ENCODE measurements around the gene FAM24A.

Gene FAM24A

DNA sequence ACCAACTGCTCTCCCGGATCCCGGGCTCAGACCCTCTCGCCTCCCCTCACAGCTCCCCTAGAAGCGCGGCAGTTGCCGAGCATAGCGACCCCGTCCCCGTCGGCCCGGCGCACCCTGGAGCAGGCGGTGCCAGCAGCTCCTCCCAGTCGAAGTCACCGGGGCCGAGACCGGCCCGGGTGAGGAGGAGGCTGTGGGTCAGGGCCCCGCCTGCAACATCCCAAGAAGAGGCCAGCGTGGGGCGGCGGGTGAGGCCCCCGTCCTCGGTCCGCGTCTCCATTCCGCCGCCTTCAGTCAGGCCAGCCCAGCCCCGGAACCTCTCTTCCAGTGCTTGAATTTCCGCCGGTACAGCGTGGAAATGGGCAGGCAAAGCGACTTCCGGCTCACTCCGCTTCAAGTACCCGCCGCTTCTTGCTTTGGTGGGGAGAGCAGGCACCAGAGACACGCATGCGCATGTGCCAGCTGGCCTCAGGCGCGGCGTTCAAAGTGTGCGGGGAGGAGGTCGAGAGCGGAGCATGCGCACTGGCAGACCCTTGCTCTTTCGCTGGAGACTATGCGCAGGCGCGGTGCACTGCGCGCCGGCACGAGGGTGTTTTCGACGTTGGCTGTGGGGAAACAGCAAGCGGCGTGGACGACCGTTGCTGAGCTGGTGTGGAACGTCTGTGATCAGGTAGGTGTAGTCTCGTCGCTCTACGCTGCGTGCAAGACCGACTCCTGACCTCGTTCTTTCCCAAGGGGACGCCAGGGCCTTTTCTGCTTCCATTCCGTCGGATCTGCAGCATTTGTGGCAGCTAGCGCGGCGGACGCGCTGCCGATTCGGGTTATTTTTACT, 43.7 kb downstream of the FAM24A start, which contains the start of gene C10orf88 (continued):
- TF ChIP-seq ZNF146 (tag by site-specific recombination; IDR thresholded peaks at IDR 0.05) (peak; percentile 11; the same call in 1 of the 2 replicates), ZNF76 (tag by site-specific recombination; IDR thresholded peaks at IDR 0.05; ENCODE audit: borderline replicate concordance, low read depth) (peak; percentile 74), ZNF830 (tag by site-specific recombination; IDR thresholded peaks at IDR 0.05; ENCODE audit: low read depth) (no peak), ZBTB17 (tag by site-specific recombination; IDR thresholded peaks at IDR 0.05) (peak; percentile 74), ZNF530 (tag by site-specific recombination; IDR thresholded peaks at IDR 0.05; ENCODE audit: low read depth) (no peak), ZNF10 (tag by site-specific recombination; IDR thresholded peaks at IDR 0.05) (peak; percentile 43; the same call in 1 of the 2 replicates), ZBTB48 (tag by site-specific recombination; IDR thresholded peaks at IDR 0.05) (peak; percentile 56; the same call in 1 of the 2 replicates), ZNF777 (tag by site-specific recombination; IDR thresholded peaks at IDR 0.05; ENCODE audit: borderline replicate concordance) (peak; percentile 57; the same call in 1 of the 2 replicates), ZFHX2 (tag by site-specific recombination; conservative IDR thresholded peaks at IDR 0.05) (peak; percentile 23; the same call in 1 of the 2 replicates), SP2 (tag by site-specific recombination; IDR thresholded peaks at IDR 0.05) (peak; percentile 86), ZNF510 (tag by site-specific recombination; IDR thresholded peaks at IDR 0.05; ENCODE audit: insufficient replicate concordance) (peak; percentile 54), ZNF416 (tag by site-specific recombination; IDR thresholded peaks at IDR 0.05) (no peak), ZNF707 (tag by site-specific recombination; IDR thresholded peaks at IDR 0.05) (no peak), FEZF1 (tag by site-specific recombination; IDR thresholded peaks at IDR 0.05) (peak; percentile 49; the same call in 1 of the 2 replicates), ZNF544 (tag by site-specific recombination; IDR thresholded peaks at IDR 0.05) (no peak), BCL11A (tag by site-specific recombination; IDR thresholded peaks at IDR 0.05; ENCODE audit: low read depth) (no peak), ZNF16 (tag by site-specific recombination; IDR thresholded peaks at IDR 0.05; ENCODE audit: low read depth) (no peak), GLIS1 (tag by site-specific recombination; IDR thresholded peaks at IDR 0.05) (no peak; the same call in 1 of the 2 replicates)
- TF ChIP-seq, protein P1, sequence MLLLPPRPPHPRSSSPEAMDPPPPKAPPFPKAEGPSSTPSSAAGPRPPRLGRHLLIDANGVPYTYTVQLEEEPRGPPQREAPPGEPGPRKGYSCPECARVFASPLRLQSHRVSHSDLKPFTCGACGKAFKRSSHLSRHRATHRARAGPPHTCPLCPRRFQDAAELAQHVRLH (tag by site-specific recombination; IDR thresholded peaks at IDR 0.05): peak; percentile 57; the same call in 1 of the 2 replicates
- TF ChIP-seq, protein P2, sequence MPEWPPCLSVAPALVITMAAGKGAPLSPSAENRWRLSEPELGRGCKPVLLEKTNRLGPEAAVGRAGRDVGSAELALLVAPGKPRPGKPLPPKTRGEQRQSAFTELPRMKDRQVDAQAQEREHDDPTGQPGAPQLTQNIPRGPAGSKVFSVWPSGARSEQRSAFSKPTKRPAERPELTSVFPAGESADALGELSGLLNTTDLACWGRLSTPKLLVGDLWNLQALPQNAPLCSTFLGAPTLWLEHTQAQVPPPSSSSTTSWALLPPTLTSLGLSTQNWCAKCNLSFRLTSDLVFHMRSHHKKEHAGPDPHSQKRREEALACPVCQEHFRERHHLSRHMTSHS (tag by site-specific recombination; IDR thresholded peaks at IDR 0.05): 0 out of 2 replicates have a peak, but pooled peaks have one; percentile 27
- TF ChIP-seq, protein P3, sequence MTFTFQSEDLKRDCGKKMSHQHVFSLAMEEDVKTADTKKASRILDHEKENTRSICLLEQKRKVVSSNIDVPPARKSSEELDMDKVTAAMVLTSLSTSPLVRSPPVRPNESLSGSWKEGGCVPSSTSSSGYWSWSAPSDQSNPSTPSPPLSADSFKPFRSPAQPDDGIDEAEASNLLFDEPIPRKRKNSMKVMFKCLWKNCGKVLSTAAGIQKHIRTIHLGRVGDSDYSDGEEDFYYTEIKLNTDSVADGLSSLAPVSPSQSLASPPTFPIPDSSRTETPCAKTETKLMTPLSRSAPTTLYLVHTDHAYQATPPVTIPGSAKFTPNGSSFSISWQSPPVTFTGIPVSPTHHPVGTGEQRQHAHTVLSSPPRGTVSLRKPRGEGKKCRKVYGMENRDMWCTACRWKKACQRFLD (tag by site-specific recombination; IDR thresholded peaks at IDR 0.05): peak; percentile 92
- TF ChIP-seq, protein P4, sequence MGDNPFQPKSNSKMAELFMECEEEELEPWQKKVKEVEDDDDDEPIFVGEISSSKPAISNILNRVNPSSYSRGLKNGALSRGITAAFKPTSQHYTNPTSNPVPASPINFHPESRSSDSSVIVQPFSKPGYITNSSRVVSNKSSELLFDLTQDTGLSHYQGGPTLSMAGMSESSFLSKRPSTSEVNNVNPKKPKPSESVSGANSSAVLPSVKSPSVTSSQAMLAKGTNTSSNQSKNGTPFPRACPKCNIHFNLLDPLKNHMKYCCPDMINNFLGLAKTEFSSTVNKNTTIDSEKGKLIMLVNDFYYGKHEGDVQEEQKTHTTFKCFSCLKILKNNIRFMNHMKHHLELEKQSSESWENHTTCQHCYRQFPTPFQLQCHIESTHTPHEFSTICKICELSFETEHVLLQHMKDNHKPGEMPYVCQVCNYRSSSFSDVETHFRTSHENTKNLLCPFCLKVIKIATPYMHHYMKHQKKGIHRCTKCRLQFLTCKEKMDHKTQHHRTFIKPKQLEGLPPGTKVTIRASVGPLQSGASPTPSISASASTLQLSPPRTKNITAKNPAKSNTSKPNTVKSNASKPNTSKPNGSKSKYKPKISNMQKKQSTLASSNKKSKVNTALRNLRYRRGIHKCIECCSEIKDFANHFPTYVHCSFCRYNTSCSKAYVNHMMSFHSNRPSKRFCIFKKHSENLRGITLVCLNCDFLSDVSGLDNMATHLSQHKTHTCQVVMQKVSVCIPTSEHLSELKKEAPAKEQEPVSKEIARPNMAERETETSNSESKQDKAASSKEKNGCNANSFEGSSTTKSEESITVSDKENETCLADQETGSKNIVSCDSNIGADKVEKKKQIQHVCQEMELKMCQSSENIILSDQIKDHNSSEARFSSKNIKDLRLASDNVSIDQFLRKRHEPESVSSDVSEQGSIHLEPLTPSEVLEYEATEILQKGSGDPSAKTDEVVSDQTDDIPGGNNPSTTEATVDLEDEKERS (tag by site-specific recombination; IDR thresholded peaks at IDR 0.05): 0 out of 2 replicates have a peak, but pooled peaks have one; percentile 23
- TF ChIP-seq, protein P5, sequence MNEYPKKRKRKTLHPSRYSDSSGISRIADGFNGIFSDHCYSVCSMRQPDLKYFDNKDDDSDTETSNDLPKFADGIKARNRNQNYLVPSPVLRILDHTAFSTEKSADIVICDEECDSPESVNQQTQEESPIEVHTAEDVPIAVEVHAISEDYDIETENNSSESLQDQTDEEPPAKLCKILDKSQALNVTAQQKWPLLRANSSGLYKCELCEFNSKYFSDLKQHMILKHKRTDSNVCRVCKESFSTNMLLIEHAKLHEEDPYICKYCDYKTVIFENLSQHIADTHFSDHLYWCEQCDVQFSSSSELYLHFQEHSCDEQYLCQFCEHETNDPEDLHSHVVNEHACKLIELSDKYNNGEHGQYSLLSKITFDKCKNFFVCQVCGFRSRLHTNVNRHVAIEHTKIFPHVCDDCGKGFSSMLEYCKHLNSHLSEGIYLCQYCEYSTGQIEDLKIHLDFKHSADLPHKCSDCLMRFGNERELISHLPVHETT (tag by site-specific recombination; IDR thresholded peaks at IDR 0.05): peak; percentile 82; the same call in 1 of the 2 replicates
- TF ChIP-seq, protein P6, sequence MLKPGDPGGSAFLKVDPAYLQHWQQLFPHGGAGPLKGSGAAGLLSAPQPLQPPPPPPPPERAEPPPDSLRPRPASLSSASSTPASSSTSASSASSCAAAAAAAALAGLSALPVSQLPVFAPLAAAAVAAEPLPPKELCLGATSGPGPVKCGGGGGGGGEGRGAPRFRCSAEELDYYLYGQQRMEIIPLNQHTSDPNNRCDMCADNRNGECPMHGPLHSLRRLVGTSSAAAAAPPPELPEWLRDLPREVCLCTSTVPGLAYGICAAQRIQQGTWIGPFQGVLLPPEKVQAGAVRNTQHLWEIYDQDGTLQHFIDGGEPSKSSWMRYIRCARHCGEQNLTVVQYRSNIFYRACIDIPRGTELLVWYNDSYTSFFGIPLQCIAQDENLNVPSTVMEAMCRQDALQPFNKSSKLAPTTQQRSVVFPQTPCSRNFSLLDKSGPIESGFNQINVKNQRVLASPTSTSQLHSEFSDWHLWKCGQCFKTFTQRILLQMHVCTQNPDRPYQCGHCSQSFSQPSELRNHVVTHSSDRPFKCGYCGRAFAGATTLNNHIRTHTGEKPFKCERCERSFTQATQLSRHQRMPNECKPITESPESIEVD (tag by site-specific recombination; IDR thresholded peaks at IDR 0.05): no peak
- TF ChIP-seq, protein P7, sequence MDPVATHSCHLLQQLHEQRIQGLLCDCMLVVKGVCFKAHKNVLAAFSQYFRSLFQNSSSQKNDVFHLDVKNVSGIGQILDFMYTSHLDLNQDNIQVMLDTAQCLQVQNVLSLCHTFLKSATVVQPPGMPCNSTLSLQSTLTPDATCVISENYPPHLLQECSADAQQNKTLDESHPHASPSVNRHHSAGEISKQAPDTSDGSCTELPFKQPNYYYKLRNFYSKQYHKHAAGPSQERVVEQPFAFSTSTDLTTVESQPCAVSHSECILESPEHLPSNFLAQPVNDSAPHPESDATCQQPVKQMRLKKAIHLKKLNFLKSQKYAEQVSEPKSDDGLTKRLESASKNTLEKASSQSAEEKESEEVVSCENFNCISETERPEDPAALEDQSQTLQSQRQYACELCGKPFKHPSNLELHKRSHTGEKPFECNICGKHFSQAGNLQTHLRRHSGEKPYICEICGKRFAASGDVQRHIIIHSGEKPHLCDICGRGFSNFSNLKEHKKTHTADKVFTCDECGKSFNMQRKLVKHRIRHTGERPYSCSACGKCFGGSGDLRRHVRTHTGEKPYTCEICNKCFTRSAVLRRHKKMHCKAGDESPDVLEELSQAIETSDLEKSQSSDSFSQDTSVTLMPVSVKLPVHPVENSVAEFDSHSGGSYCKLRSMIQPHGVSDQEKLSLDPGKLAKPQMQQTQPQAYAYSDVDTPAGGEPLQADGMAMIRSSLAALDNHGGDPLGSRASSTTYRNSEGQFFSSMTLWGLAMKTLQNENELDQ (tag by site-specific recombination; IDR thresholded peaks at IDR 0.05; ENCODE audit: low read depth): no peak
- TF ChIP-seq, protein P8, sequence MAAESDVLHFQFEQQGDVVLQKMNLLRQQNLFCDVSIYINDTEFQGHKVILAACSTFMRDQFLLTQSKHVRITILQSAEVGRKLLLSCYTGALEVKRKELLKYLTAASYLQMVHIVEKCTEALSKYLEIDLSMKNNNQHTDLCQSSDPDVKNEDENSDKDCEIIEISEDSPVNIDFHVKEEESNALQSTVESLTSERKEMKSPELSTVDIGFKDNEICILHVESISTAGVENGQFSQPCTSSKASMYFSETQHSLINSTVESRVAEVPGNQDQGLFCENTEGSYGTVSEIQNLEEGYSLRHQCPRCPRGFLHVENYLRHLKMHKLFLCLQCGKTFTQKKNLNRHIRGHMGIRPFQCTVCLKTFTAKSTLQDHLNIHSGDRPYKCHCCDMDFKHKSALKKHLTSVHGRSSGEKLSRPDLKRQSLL (tag by site-specific recombination; IDR thresholded peaks at IDR 0.05): no peak
